T-helper 1 cell (primary cell): Measurements from ENCODE around the gene SRPRA.
A peak's percentile ranks its signal among the peaks of the same experiment; 100 is the strongest.
"Not testable (repeated sequence)": the region's sequence is repeated elsewhere in the genome, so short reads cannot be mapped to it uniquely, and the experiment has no call there.

Experiments used
- DNase-seq, 5 donors: peaks; one replicate each; pipeline ENCODE4 v3.0.0-alpha.2; 2012 to 2020
- total RNA-seq, 4 donors: gene quantifications; one replicate each; lab custom pipeline; 2026; lab: John Stamatoyannopoulos, UW

SRPRA gene
- total RNA-seq, result 110 to 139 (median 123) reads per million in 4 donors

GRCh38 chr11:126268708-126269579, at the start of gene SRPRA, which contains the start of gene FOXRED1:
Gene SRPRA, minus strand, starts transcription at chr11:126268895. Its CDS starts 91 bp downstream, at chr11:126268804.
Gene FOXRED1, plus strand, starts transcription at chr11:126269154. Its CDS starts 53 bp downstream, at chr11:126269207.
- DNase-seq, result peak; percentile 99 to 100 (median 100)

- peak in 1 of 5 donors; percentile 26 for DNase-seq
These were observed 49.3 kb upstream of the SRPRA start for GRCh38 chr11:126317756-126318573.

GRCh38 chr11:126317432-126317755, 48.7 kb upstream of the SRPRA start:
- DNase-seq, result no peak

GRCh38 chr11:126313826-126314225, 45.1 kb upstream of the SRPRA start:
- DNase-seq, result no peak

- no peak for DNase-seq
These were observed 44.3 kb upstream of the SRPRA start for GRCh38 chr11:126312961-126313360.

- no peak for DNase-seq
These were observed 43.0 kb upstream of the SRPRA start for GRCh38 chr11:126311401-126312291.

- DNase-seq, result no peak
These were observed 42.3 kb upstream of the SRPRA start for GRCh38 chr11:126310992-126311310.

GRCh38 chr11:126310200-126310991, 41.7 kb upstream of the SRPRA start:
- peak in 4 of 5 donors; percentile 17 to 57 (median 28) for DNase-seq

- DNase-seq, result not testable (repeated sequence)
These were observed 40.1 kb upstream of the SRPRA start for GRCh38 chr11:126308771-126309170.

- no peak for DNase-seq
These were observed 39.6 kb upstream of the SRPRA start for GRCh38 chr11:126308271-126308671.

- no peak for DNase-seq
These were observed 39.0 kb upstream of the SRPRA start for GRCh38 chr11:126307706-126308105.

- DNase-seq, result peak in 1 of 5 donors; percentile 57
These were observed 37.0 kb upstream of the SRPRA start for GRCh38 chr11:126305699-126306098.

GRCh38 chr11:126304457-126305075, 35.9 kb upstream of the SRPRA start:
- no peak for DNase-seq

GRCh38 chr11:126303623-126304456, 35.1 kb upstream of the SRPRA start, which contains the start of gene DCPS:
Gene DCPS, plus strand, starts transcription at chr11:126304060. Its CDS starts 21 bp downstream, at chr11:126304081.
- DNase-seq, result peak; percentile 73 to 89 (median 78)

- DNase-seq, result no peak
These were observed 28.3 kb upstream of the SRPRA start for GRCh38 chr11:126297004-126297403.

- no peak for DNase-seq
These were observed 25.0 kb upstream of the SRPRA start for GRCh38 chr11:126293726-126294125.

GRCh38 chr11:126290887-126291286, 22.2 kb upstream of the SRPRA start:
- no peak for DNase-seq

- no peak for DNase-seq
These were observed 19.5 kb upstream of the SRPRA start for GRCh38 chr11:126288237-126288636.

- DNase-seq, result peak; percentile 43 to 82 (median 67)
These were observed 16.1 kb upstream of the SRPRA start for GRCh38 chr11:126284829-126285228.
